ENCODE results near the gene GNAO1.
A peak's percentile ranks its signal among the peaks of the same experiment; 100 is the strongest.

DNA sequence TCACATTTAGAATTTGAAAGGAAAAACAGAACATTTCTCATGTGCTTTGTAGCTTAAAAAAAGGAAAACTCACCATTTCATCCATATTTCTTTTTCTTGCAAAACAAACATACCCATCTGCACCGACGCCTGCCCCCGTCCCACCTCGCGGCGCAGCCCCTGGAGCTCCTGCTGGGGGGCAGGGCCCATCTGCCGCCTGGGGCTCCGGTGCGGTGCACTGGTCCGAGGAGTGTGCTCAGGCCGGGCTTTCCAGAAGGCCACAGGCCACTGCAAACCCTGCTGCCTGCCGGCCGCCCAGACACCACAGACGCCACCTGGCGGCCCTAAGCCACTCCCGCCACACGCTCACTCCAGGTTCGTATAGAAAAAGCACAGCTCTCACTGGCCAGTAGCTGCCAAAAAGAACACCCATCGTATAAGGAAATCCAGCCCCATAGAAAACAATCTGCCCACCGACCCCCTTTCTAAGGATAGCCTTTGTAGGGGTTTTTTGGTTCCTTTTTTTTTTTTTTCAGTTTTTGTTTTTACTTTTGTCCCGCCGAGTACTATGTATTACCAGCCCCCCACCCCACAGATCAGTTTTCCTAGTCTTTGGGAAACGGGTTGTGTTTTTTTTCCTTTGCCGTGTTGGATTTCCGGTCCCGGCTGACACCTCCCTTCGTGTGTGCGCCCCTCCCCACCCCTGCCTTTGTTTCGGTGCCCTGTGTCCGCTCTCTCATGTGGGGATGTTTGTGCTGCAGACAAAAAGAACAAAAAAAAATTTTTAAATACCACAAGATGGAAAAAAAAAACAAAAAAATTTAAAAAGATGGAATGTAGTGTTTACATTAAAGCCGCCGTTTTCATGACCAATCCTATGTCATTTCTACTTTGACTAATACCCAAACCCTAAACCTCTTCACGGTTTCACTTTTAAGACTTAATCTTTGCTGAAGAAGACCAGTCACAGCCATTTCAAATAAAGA is 165.3 kb downstream of the GNAO1 start:
- TF ChIP-seq ESRRG (CRISPR knock-in tag; IDR thresholded peaks at IDR 0.05) (no peak), ZFP3 (CRISPR knock-in tag; IDR thresholded peaks at IDR 0.05) (no peak), RARB (CRISPR knock-in tag; IDR thresholded peaks at IDR 0.05) (no peak), ZNF565 (CRISPR knock-in tag; conservative IDR thresholded peaks at IDR 0.05; ENCODE audit: low read depth) (no peak), TSHZ2 (CRISPR knock-in tag; IDR thresholded peaks at IDR 0.05) (no peak), BACH2 (CRISPR knock-in tag; IDR thresholded peaks at IDR 0.05; ENCODE audit: borderline replicate concordance) (no peak), ZNF70 (CRISPR knock-in tag; IDR thresholded peaks at IDR 0.05) (no peak), CREB5 (CRISPR knock-in tag; IDR thresholded peaks at IDR 0.05; ENCODE audit: low read depth) (no peak), TCF4 (CRISPR knock-in tag; IDR thresholded peaks at IDR 0.05; ENCODE audit: borderline replicate concordance) (peak; percentile 19; the same call in 1 of the 2 replicates)
